Muscle of leg (tissue), 11 donors: ENCODE results near the gene CFP. TPM values are rescaled to one million over a fixed set of nuclear protein-coding genes. Genes with fewer than 3 reads are reported as not detected.

Source experiments
- DNase-seq: peaks from one replicate; pipeline ENCODE4 v3.0.0; 2013
- H3K27ac ChIP-seq: one replicate; pipeline ENCODE4 v1.5.1; 2013; ENCODE audit warnings: mild to moderate bottlenecking, low read length, control low read depth
- H3K27me3 ChIP-seq: one replicate; pipeline ENCODE4 v1.6.1; 2013; ENCODE audit warnings: low read length; ENCODE audit not compliant: control insufficient read depth, insufficient read depth
- H3K36me3 ChIP-seq: one replicate; pipeline ENCODE4 v1.6.1; 2013; ENCODE audit warnings: low read length; ENCODE audit not compliant: control insufficient read depth, insufficient read depth
- H3K4me1 ChIP-seq: one replicate; pipeline ENCODE4 v1.6.1; 2013; ENCODE audit warnings: low read length; ENCODE audit not compliant: control insufficient read depth, insufficient read depth
- H3K4me3 ChIP-seq: one replicate; pipeline ENCODE4 v1.5.1; 2013; ENCODE audit warnings: low read length, control low read depth
- H3K9me3 ChIP-seq: replicated peaks from 2 replicates; pipeline ENCODE4 v1.6.1; 2013; ENCODE audit warnings: low read depth, low read length; ENCODE audit not compliant: control insufficient read depth
- WGBS: methylation state at CpG from one replicate; pipeline ENCODE4 v1.1.5; 2013; ENCODE audit warnings: missing lambda C conversion rate; ENCODE audit not compliant: insufficient coverage; 5-methylcytosine and 5-hydroxymethylcytosine counted together
- polyA plus RNA-seq, 8 donors: library from polyadenylated mRNA; unstranded; fragments of 120-200 nt; gene quantifications; one replicate each; pipeline versions ENCODE4 v1.2.1 to v1.2.3, GENCODE V29; 2013; ENCODE audit warnings: inconsistent platforms in 1 of 8, low replicate concordance in 1 of 8; ENCODE audit not compliant: insufficient read length in 8 of 8, insufficient read depth in 1 of 8
- total RNA-seq: library from RNA; stranded (reverse); fragments of 120-200 nt; gene quantifications from one replicate; pipeline ENCODE4 v1.2.4, GENCODE V29; 2013

Gene CFP
- total and polyA plus RNA-seq, 9 donors = 1.6 to 4.5 (median 3.0) TPM

GRCh38 chrX:47620303-47620685 is 9.4 kb downstream of the CFP start:
- no peak for DNase-seq
- H3K36me3 ChIP-seq = no peaks in the 10 kb centered on the region
- no peak overlapping the region for H3K27ac ChIP-seq
- H3K4me1 ChIP-seq = peaks cover 4% of the 10 kb centered on the region
- H3K27me3 ChIP-seq = peaks cover 5% of the 10 kb centered on the region
- 80% methylated on average over 1 of the region's 9 CpGs for WGBS
- no peak overlapping the region for H3K4me3 ChIP-seq
- no peaks in the 10 kb centered on the region for H3K9me3 ChIP-seq

GRCh38 chrX:47619486-47620302 is 10.0 kb downstream of the CFP start, which contains the start of gene SYN1:
Gene SYN1 (minus strand): TSS chrX:47619857. CDS start chrX:47619728, 129 bp downstream.
- DNase-seq = peak; percentile 89
- Histone ChIP-seq H3K36me3 (no peaks in the 10 kb centered on the region), H3K4me3 (peak within 1 kb of the TSS; percentile 17), H3K27me3 (peaks cover 5% of the 10 kb centered on the region), H3K4me1 (peaks cover 4% of the 10 kb centered on the region), H3K9me3 (no peaks in the 10 kb centered on the region), H3K27ac (no peak within 1 kb of the TSS)
- WGBS = 32% methylated on average over 63 of the region's 88 CpGs

GRCh38 chrX:47618923-47619485 is 10.7 kb downstream of the CFP start:
- no peak for DNase-seq
- H3K4me3 ChIP-seq = no peak overlapping the region
- 46% methylated on average over 30 of the region's 32 CpGs for WGBS

GRCh38 chrX:47614618-47615017 is 15.1 kb downstream of the CFP start:
- DNase-seq = no peak
- WGBS = 66% methylated on average over 4 of the region's 5 CpGs
- Histone ChIP-seq H3K4me1 (peaks cover 2% of the 10 kb centered on the region), H3K36me3 (no peaks in the 10 kb centered on the region), H3K27me3 (peaks cover 8% of the 10 kb centered on the region), H3K9me3 (no peaks in the 10 kb centered on the region), H3K27ac (no peak overlapping the region), H3K4me3 (no peak overlapping the region)

More at GRCh38 chrX:47618923-47619485, 10.7 kb downstream of the CFP start:
- peaks cover 6% of the 10 kb centered on the region for H3K27me3 ChIP-seq
- H3K27ac ChIP-seq = no peak overlapping the region
- no peaks in the 10 kb centered on the region for H3K36me3 ChIP-seq
- peaks cover 4% of the 10 kb centered on the region for H3K4me1 ChIP-seq
- no peaks in the 10 kb centered on the region for H3K9me3 ChIP-seq

GRCh38 chrX:47613082-47613481 is 16.6 kb downstream of the CFP start:
- no peak for DNase-seq
- H3K4me1 ChIP-seq = no peaks in the 10 kb centered on the region
- no peaks in the 10 kb centered on the region for H3K36me3 ChIP-seq
- 80% methylated on average over 6 of the region's 8 CpGs for WGBS
- no peak overlapping the region for H3K4me3 ChIP-seq
- peaks cover 8% of the 10 kb centered on the region for H3K27me3 ChIP-seq
- no peaks in the 10 kb centered on the region for H3K9me3 ChIP-seq
- no peak overlapping the region for H3K27ac ChIP-seq

GRCh38 chrX:47612418-47612817 is 17.3 kb downstream of the CFP start:
- no peaks in the 10 kb centered on the region for H3K9me3 ChIP-seq
- no peak for DNase-seq
- H3K36me3 ChIP-seq = no peaks in the 10 kb centered on the region
- no peaks in the 10 kb centered on the region for H3K4me1 ChIP-seq
- peaks cover 8% of the 10 kb centered on the region for H3K27me3 ChIP-seq
- no peak overlapping the region for H3K27ac ChIP-seq
- H3K4me3 ChIP-seq = no peak overlapping the region

GRCh38 chrX:47611926-47612325 is 17.8 kb downstream of the CFP start:
- no peaks in the 10 kb centered on the region for H3K4me1 ChIP-seq
- peaks cover 8% of the 10 kb centered on the region for H3K27me3 ChIP-seq
- no peak overlapping the region for H3K27ac ChIP-seq
- 69% methylated on average over 1 of the region's 2 CpGs for WGBS
- H3K4me3 ChIP-seq = no peak overlapping the region
- no peak for DNase-seq
- no peaks in the 10 kb centered on the region for H3K36me3 ChIP-seq
- no peaks in the 10 kb centered on the region for H3K9me3 ChIP-seq

GRCh38 chrX:47611489-47611888 is 18.2 kb downstream of the CFP start:
- DNase-seq = no peak
- no peak overlapping the region for H3K27ac ChIP-seq
- H3K4me3 ChIP-seq = no peak overlapping the region
- no CpG with 5 or more reads among the region's 2 CpGs for WGBS
- H3K4me1 ChIP-seq = no peaks in the 10 kb centered on the region
- peaks cover 8% of the 10 kb centered on the region for H3K27me3 ChIP-seq
- H3K9me3 ChIP-seq = no peaks in the 10 kb centered on the region
- H3K36me3 ChIP-seq = no peaks in the 10 kb centered on the region

- H3K4me1 ChIP-seq = no peaks in the 10 kb centered on the region
- 69% methylated on average over 3 of the region's 4 CpGs for WGBS
- H3K4me3 ChIP-seq = no peak overlapping the region
- no peaks in the 10 kb centered on the region for H3K9me3 ChIP-seq
- no peaks in the 10 kb centered on the region for H3K36me3 ChIP-seq
- no peak for DNase-seq
- H3K27ac ChIP-seq = no peak overlapping the region
- H3K27me3 ChIP-seq = peaks cover 8% of the 10 kb centered on the region
These were observed 19.2 kb downstream of the CFP start for GRCh38 chrX:47610511-47610910.

- no peaks in the 10 kb centered on the region for H3K36me3 ChIP-seq
- H3K9me3 ChIP-seq = no peaks in the 10 kb centered on the region
- no peak overlapping the region for H3K4me3 ChIP-seq
- H3K27ac ChIP-seq = no peak overlapping the region
- 73% methylated on average over 6 of the region's 9 CpGs for WGBS
- peaks cover 1% of the 10 kb centered on the region for H3K27me3 ChIP-seq
- no peaks in the 10 kb centered on the region for H3K4me1 ChIP-seq
- no peak for DNase-seq
These were observed 21.5 kb downstream of the CFP start for GRCh38 chrX:47608130-47608810.
